Fibroblast of the aortic adventitia (primary cell): ENCODE measurements around the gene F8. TPM values are rescaled to one million over a fixed set of nuclear protein-coding genes. Genes with fewer than 3 reads are reported as not detected.

Source experiments
- DNase-seq: peaks from one replicate; pipeline ENCODE4 v3.0.0-alpha.2; 2010; ENCODE audit warnings: low read depth
- H3K4me3 ChIP-seq: 2 replicates; pipeline ENCODE4 v1.5.1; 2011; ENCODE audit warnings: low read depth, mild to moderate bottlenecking, control low read depth, low read length, moderate library complexity
- total RNA-seq: library from RNA; depleted of rRNA; stranded (reverse); fragments of >200 nt; gene quantifications from 2 replicates; pipeline ENCODE4 v1.2.3, GENCODE V29; 2012; ENCODE audit warnings: low replicate concordance
- TF ChIP-seq, protein P1 (sequence below): IDR thresholded peaks from 2 replicates; pipeline ENCODE4 v1.5.1; 2011; ENCODE audit warnings: mild to moderate bottlenecking, low read length, control low read depth, inconsistent platforms; ENCODE audit not compliant: insufficient read depth

F8 gene
- total RNA-seq, 1 donor, result 7.8 TPM

DNA sequence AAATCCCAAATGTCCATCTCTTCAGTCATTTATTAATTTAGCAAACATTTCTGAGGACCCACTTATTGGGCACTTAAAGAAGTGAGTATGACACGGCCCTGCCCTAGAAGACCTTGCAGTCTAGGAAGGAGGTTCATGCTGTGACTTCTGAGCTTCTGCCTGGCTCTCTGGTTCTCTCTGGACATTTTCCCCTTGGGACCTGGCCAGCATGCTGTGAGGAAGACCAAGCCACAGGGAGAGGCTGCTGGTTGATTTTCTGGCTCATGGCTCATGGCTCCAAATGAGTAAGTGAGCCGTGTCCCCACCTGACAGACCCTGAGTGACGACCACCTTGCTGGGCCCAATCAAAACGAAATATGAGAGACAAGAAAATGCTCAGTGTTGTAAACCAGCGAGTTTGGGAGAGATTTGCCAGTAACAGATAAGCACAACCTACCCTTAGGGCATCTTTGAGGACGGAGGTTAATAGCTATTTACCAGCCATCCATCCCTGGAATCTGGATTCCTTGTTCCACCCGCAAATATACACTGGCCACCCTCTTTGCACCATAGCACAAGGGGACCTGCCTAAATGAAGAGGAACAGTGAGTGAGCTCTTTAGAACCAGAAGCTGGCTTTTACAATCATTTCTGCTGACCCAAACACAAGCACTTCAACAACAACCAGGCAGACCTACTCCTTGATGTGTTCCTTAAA is 218.1 kb downstream of the F8 start:
- DNase-seq, result no peak

DNA sequence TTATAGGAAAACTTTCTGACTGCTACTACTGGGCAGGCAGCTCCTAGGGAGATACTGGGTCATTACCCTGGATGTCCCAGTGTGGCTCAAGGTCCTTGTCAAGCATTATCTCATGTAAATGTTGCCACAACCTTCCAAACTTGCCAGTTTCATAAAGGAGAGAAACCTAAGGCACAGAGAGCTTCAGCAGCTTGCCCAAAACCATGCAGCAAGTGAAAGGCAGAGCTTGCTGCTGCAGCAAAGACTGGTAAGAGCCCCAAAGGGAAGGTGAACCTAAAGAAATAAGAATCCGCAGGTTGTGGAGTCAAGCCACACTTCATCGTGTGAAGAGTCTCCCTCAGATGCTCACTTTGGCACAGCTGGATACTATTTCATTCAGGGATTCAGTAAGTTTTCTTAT is 219.6 kb downstream of the F8 start:
- DNase-seq, result no peak
- TF ChIP-seq, protein P1, sequence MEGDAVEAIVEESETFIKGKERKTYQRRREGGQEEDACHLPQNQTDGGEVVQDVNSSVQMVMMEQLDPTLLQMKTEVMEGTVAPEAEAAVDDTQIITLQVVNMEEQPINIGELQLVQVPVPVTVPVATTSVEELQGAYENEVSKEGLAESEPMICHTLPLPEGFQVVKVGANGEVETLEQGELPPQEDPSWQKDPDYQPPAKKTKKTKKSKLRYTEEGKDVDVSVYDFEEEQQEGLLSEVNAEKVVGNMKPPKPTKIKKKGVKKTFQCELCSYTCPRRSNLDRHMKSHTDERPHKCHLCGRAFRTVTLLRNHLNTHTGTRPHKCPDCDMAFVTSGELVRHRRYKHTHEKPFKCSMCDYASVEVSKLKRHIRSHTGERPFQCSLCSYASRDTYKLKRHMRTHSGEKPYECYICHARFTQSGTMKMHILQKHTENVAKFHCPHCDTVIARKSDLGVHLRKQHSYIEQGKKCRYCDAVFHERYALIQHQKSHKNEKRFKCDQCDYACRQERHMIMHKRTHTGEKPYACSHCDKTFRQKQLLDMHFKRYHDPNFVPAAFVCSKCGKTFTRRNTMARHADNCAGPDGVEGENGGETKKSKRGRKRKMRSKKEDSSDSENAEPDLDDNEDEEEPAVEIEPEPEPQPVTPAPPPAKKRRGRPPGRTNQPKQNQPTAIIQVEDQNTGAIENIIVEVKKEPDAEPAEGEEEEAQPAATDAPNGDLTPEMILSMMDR, result no peak
- no peak overlapping the region for H3K4me3 ChIP-seq

More for the DNA sequence above, 218.1 kb downstream of the F8 start:
- peak overlapping the region; percentile 76 for H3K4me3 ChIP-seq
- TF ChIP-seq, protein P1, result no peak

DNA sequence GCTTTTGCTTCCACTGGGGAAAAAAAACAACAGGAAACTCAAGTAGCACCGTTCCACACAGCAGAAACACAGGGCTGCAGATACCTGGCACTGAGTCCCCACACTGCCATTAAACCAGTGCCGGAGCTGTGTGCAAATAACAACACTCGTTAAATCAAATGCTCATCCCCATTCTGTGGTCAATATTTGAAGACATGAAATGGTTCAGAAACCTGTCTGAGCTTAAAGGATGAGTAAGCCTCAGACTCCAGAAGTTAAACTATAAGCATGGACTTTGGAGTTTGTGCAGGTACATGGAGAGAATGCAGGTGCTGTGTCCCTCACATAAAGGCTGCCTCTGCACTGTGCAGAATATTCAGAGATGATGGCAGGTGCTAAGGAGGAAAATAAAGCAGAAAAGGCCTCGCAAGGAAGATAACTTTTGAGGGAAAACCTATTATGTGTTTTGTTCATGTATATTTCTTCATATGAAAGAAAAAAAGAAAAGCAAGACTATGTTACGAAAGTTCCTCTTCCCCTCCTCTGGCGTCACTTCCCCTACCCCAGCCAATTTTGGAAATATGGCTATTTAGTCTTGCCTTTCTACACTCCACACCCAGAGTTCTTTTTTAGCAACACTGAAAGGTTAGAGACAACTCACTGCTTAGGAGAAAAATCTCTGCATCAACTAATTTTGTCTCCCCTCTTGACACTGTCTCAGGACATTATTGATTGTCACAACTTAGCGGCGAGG is 221.9 kb downstream of the F8 start:
- no peak overlapping the region for H3K4me3 ChIP-seq
- DNase-seq, result peak; percentile 13
- TF ChIP-seq, protein P1, result no peak

DNA sequence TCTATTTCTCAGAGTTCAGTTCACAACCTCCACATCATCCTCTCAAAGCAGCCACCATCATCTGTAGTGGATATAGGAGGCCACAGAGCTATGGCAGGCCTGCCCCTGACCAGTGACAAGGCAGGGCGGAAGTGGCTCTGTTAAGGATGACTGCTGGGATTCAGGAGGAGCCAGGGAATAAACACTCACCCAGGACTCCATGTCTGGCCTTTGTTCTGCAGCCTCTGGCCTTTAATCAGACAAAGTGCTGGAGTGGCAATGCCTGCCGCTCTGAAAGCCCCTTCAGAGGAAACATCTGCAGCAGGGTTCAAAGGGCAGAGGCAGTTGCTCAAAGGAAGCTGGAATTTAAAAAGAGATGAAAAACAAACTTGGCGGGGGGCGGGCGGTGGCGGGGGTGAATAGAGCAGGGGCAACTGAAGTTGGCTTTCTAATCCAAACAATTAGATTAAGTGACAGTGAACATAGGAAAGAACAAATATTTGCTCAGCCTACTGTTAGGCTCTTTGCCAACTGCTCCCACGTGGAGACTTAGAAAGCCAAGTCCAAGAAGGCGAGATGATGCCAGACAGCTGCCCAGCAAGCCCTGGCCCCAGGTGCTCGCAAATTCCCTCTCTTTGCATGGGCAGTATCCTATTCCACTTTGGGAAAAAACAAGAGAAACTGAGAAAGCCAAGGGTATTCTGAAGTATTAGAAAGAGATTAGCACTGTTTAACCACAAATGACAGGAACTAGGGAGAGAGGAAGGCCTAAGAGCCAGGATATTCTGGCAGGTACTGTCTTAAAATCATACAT is 222.8 kb downstream of the F8 start:
- no peak overlapping the region for H3K4me3 ChIP-seq
- DNase-seq, result no peak
- TF ChIP-seq, protein P1, result no peak

DNA sequence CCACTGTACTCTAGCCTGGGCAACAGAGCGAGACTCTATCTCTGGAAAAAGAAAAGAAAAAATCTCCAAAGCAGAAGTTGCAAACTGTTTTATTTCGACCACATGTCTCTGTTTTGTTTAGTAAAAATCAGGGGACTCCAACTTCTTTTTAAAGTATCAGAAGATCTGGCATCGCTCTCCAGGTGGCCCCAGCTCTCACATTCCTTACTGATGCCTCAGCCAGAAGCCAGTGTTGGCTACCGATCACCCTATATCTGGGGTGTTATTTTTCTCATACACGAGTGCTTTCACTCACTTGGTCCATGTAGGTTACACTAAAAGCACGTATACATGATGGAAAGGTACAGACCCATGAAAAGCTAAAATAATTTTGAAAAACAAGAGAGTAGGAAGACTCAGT is 225.5 kb downstream of the F8 start:
- H3K4me3 ChIP-seq, result no peak overlapping the region
- TF ChIP-seq, protein P1, result no peak
- no peak for DNase-seq

DNA sequence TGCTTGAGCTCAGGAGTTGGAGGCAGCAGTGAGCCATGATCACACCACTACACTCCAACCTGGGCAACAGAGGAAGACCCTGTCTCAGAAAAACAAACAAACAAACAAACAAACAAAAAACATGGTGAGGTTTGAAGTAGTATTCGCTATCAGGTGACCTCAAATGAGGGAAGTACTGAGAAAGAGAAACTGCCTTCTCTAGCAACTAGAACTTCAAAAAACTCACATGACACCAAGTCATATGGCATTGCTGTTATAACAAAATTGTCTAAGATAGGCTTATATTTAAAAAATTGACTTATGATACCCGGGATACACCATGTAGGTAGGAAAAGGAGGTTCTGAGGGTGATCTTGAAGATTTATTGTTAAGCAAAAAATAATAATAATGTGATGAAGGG is 227.5 kb downstream of the F8 start:
- H3K4me3 ChIP-seq, result no peak overlapping the region
- no peak for DNase-seq
- TF ChIP-seq, protein P1, result no peak
